H9 (cell line): ENCODE data around the gene PLD2. TPM values are rescaled to one million over a fixed set of nuclear protein-coding genes. Genes with fewer than 3 reads are reported as not detected.
A peak's percentile ranks its signal among the peaks of the same experiment; 100 is the strongest.

Experiments used
- DNase-seq: peaks from one replicate; pipeline ENCODE4 v3.0.0-alpha.2; 2017
- H2AFZ ChIP-seq: one replicate; pipeline ENCODE4 v1.6.1; 2013; ENCODE audit warnings: mild to moderate bottlenecking, low read length, control low read depth, moderate library complexity
- H2AK5ac ChIP-seq: 2 replicates; pipeline ENCODE4 v1.6.1; 2013; ENCODE audit warnings: low read length, control low read depth, mixed read lengths; ENCODE audit not compliant: insufficient read length
- H2BK120ac ChIP-seq: one replicate; pipeline ENCODE4 v1.6.1; 2013; ENCODE audit warnings: low read depth, mild to moderate bottlenecking, low read length, control low read depth, inconsistent platforms; ENCODE audit not compliant: poor library complexity, severe bottlenecking
- H2BK12ac ChIP-seq: 2 replicates; pipeline ENCODE4 v1.6.1; 2013; ENCODE audit warnings: low read length, control low read depth, mixed read lengths, low read depth; ENCODE audit not compliant: insufficient read length
- H2BK15ac ChIP-seq: 2 replicates; pipeline ENCODE4 v1.6.1; 2013; ENCODE audit warnings: low read depth, low read length, control low read depth
- H2BK20ac ChIP-seq: one replicate; pipeline ENCODE4 v1.6.1; 2013; ENCODE audit warnings: low read depth, mild to moderate bottlenecking, low read length, control low read depth, inconsistent platforms; ENCODE audit not compliant: poor library complexity, severe bottlenecking
- H2BK5ac ChIP-seq: 2 replicates; pipeline ENCODE4 v1.6.1; 2013; ENCODE audit warnings: low read length, control low read depth, mixed read lengths; ENCODE audit not compliant: insufficient read length
- H3K14ac ChIP-seq: 2 replicates; pipeline ENCODE4 v1.6.1; 2013; ENCODE audit warnings: low read length, control low read depth; ENCODE audit not compliant: insufficient read depth
- H3K18ac ChIP-seq: 2 replicates; pipeline ENCODE4 v1.6.1; 2013; ENCODE audit warnings: low read depth, mild to moderate bottlenecking, mixed read lengths, low read length, control low read depth; ENCODE audit not compliant: insufficient read length
- H3K23ac ChIP-seq: 2 replicates; pipeline ENCODE4 v1.6.1; 2013; ENCODE audit warnings: low read length, control low read depth, mixed read lengths, low read depth; ENCODE audit not compliant: insufficient read length
- H3K23me2 ChIP-seq: 2 replicates; pipeline ENCODE4 v1.6.1; 2013; ENCODE audit warnings: low read depth, mild to moderate bottlenecking, mixed read lengths, low read length, control low read depth; ENCODE audit not compliant: insufficient read length, poor library complexity, severe bottlenecking
- H3K27ac ChIP-seq: 2 replicates; pipeline ENCODE4 v1.5.1; 2013; ENCODE audit warnings: low read length, control low read depth, mixed read lengths, low read depth; ENCODE audit not compliant: insufficient read length
- H3K27me3 ChIP-seq: 2 replicates; pipeline ENCODE4 v1.6.1; 2013; ENCODE audit warnings: low read length, control low read depth, inconsistent platforms; ENCODE audit not compliant: insufficient read depth
- H3K4ac ChIP-seq: 2 replicates; pipeline ENCODE4 v1.6.1; 2013; ENCODE audit warnings: low read depth, mild to moderate bottlenecking, control low read depth, inconsistent platforms, low read length, moderate library complexity
- H3K4me1 ChIP-seq: 2 replicates; pipeline ENCODE4 v1.6.1; 2013; ENCODE audit warnings: low read length, control low read depth, inconsistent platforms; ENCODE audit not compliant: insufficient read depth
- H3K4me2 ChIP-seq: 2 replicates; pipeline ENCODE4 v1.6.1; 2013; ENCODE audit warnings: low read length, control low read depth, mixed read lengths; ENCODE audit not compliant: insufficient read length, insufficient read depth
- H3K56ac ChIP-seq: 2 replicates; pipeline ENCODE4 v1.6.1; 2013; ENCODE audit warnings: low read depth, mild to moderate bottlenecking, mixed read lengths, low read length, control low read depth; ENCODE audit not compliant: insufficient read length
- H3K79me1 ChIP-seq: 2 replicates; pipeline ENCODE4 v1.6.1; 2013; ENCODE audit warnings: low read depth, mild to moderate bottlenecking, moderate library complexity, low read length, control low read depth, inconsistent platforms; ENCODE audit not compliant: insufficient read depth, poor library complexity, severe bottlenecking
- H3K79me2 ChIP-seq: 2 replicates; pipeline ENCODE4 v1.6.1; 2013; ENCODE audit warnings: low read length, control low read depth, inconsistent platforms; ENCODE audit not compliant: insufficient read depth
- H3K9ac ChIP-seq: 2 replicates; pipeline ENCODE4 v1.6.1; 2013; ENCODE audit warnings: low read length, control low read depth, mixed read lengths; ENCODE audit not compliant: insufficient read length; ENCODE audit errors: extremely low read depth
- H3K9me3 ChIP-seq: one replicate; pipeline ENCODE4 v1.6.1; 2013; ENCODE audit warnings: low read depth, low read length, inconsistent platforms; ENCODE audit not compliant: control insufficient read depth
- H3T11ph ChIP-seq: one replicate; pipeline ENCODE4 v1.6.1; 2013; ENCODE audit warnings: mild to moderate bottlenecking, low read length, control low read depth, inconsistent platforms
- H4K20me1 ChIP-seq: one replicate; pipeline ENCODE4 v1.6.1; 2013; ENCODE audit not compliant: control insufficient read depth, insufficient read length, insufficient read depth
- H4K5ac ChIP-seq: 2 replicates; pipeline ENCODE4 v1.6.1; 2013; ENCODE audit warnings: low read depth, mild to moderate bottlenecking, mixed read lengths, low read length, control low read depth; ENCODE audit not compliant: insufficient read length
- H4K8ac ChIP-seq: replicated peaks from 2 replicates; pipeline ENCODE4 v1.6.1; 2013; ENCODE audit warnings: low read length, control low read depth, mixed read lengths, low read depth; ENCODE audit not compliant: insufficient read length
- H4K91ac ChIP-seq: 2 replicates; pipeline ENCODE4 v1.6.1; 2013; ENCODE audit warnings: low read depth, mild to moderate bottlenecking, moderate library complexity, mixed read lengths, low read length, control low read depth; ENCODE audit not compliant: insufficient read length
- H3K27ac Mint-ChIP-seq, 3 experiments: 2 replicates in 2 of 3; 3 replicates in 1 of 3; pipeline ENCODE4 v1.8.0; 2020 to 2021; ENCODE audit warnings: mixed read lengths in 3 of 3, mild to moderate bottlenecking in 1 of 3, moderate library complexity in 1 of 3
- H3K27me3 Mint-ChIP-seq: 2 replicates; pipeline ENCODE4 v1.8.0; 2021; ENCODE audit warnings: low read depth, mild to moderate bottlenecking, moderate library complexity, mixed read lengths
- H3K36me3 Mint-ChIP-seq, 3 experiments: 2 replicates in 2 of 3; 3 replicates in 1 of 3; pipeline ENCODE4 v1.8.0; 2020 to 2021; ENCODE audit warnings: low read depth in 3 of 3, mixed read lengths in 3 of 3; ENCODE audit not compliant: insufficient read depth in 1 of 3
- H3K4me1 Mint-ChIP-seq, 2 experiments: 2 replicates each; pipeline ENCODE4 v1.8.0; 2020; ENCODE audit warnings: mixed read lengths in 2 of 2
- H3K4me3 Mint-ChIP-seq, 2 experiments: 2 replicates in 1 of 2; 3 replicates in 1 of 2; pipeline ENCODE4 v1.8.0; 2020 to 2021; ENCODE audit warnings: mild to moderate bottlenecking in 2 of 2, mixed read lengths in 2 of 2, moderate library complexity in 1 of 2
- H3K9me3 Mint-ChIP-seq, 2 experiments: 2 replicates in 1 of 2; 3 replicates in 1 of 2; pipeline ENCODE4 v1.8.0; 2020; ENCODE audit warnings: mild to moderate bottlenecking in 2 of 2, mixed read lengths in 2 of 2, moderate library complexity in 1 of 2
- CTCF ChIP-seq: fragments of 200-600 bp; sonication (generic); conservative IDR thresholded peaks from 3 replicates; pipeline ENCODE4 v1.8.0; 2021; ENCODE audit warnings: antibody characterized with exemption, mild to moderate bottlenecking
- WGBS: extraction: QIAGEN DNeasy Blood & Tissue Kit; methylation state at CpG from one replicate; pipeline ENCODE4 v1.1.7; 2013; ENCODE audit warnings: missing lambda C conversion rate, low lambda C conversion rate, mixed read lengths; ENCODE audit not compliant: insufficient read length; ENCODE audit errors: extremely low coverage; 5-methylcytosine and 5-hydroxymethylcytosine counted together
- total RNA-seq: library from RNA; stranded (reverse); gene quantifications from 2 replicates; pipeline ENCODE4 v1.2.1, GENCODE V29; 2021

Gene PLD2
- total RNA-seq, 1 experiment from 2014 or later, result 63.3 TPM

GRCh38 chr17:4800462-4801196, 6.3 kb upstream of the PLD2 start:
- Histone ChIP-seq H3K14ac (no peak overlapping the region), H4K91ac (no peak overlapping the region), H3K23me2 (peaks cover 4% of the 10 kb centered on the region), H3K4ac (no peak overlapping the region), H3K56ac (no peak overlapping the region), H2BK120ac (no peak overlapping the region), H3K18ac (no peak overlapping the region), H4K5ac (no peak overlapping the region), H3K79me1 (no peaks in the 10 kb centered on the region), H3K23ac (no peak overlapping the region), H4K20me1 (no peaks in the 10 kb centered on the region), H2BK15ac (no peak overlapping the region), H2BK20ac (no peak overlapping the region), H3K9me3 (no peaks in the 10 kb centered on the region), H3K79me2 (no peaks in the 10 kb centered on the region), H3K27ac (no peak overlapping the region), H3K4me1 (no peaks in the 10 kb centered on the region), H2AFZ (no peak overlapping the region), H2BK5ac (no peak overlapping the region), H3T11ph (no peak overlapping the region), H2AK5ac (no peak overlapping the region), H3K9ac (no peak overlapping the region), H3K27me3 (no peaks in the 10 kb centered on the region), H3K4me2 (no peak overlapping the region), H2BK12ac (no peak overlapping the region), H4K8ac (no peak overlapping the region)
- H3K4me3 Mint-ChIP-seq, result peak overlapping the region in 1 of 2 experiments; percentile 15; a peak in 1 of 5 replicates
- no peaks in the 10 kb centered on the region for H3K9me3 Mint-ChIP-seq
- no peak for DNase-seq
- H3K36me3 Mint-ChIP-seq, result peaks cover 16 to 25% (median 19%) of the 10 kb centered on the region in 3 experiments; a peak in 6 of 7 replicates
- H3K27me3 Mint-ChIP-seq, result no peaks in the 10 kb centered on the region
- TF ChIP-seq CTCF, result no peak
- no CpG with 5 or more reads among the region's 10 CpGs for WGBS
- H3K27ac Mint-ChIP-seq, result peak overlapping the region in 2 of 3 experiments; percentile 12 to 40; a peak in 3 of 7 replicates
- peaks cover 2 to 12% of the 10 kb centered on the region in 2 experiments; a peak in 2 of 4 replicates for H3K4me1 Mint-ChIP-seq
